GM12878 (cell line): ENCODE data around the gene TPST1. TPM values are rescaled to one million over a fixed set of nuclear protein-coding genes. Genes with fewer than 3 reads are reported as not detected.

Source experiments
- ATAC-seq: fragments of 200-7000 bp; cut with Tn5 transposase; 3 replicates; pipeline ENCODE4 v1.9.1; 2020; ENCODE audit warnings: mild to moderate bottlenecking, moderate library complexity
- BruUV-seq: library from RNA; stranded (reverse); fragments of 400-500 nt; replicated peaks from 2 replicates; lab custom pipeline; 2021; lab: Mats Ljungman, UMichigan
- CTCF ChIA-PET: fragments of 300-600 bp; sonication (Branson Sonifier 250); formaldehyde crosslinking; extraction: SDS; loops from one replicate; lab custom pipeline; 2021; ENCODE audit warnings: inconsistent platforms; lab: Yijun Ruan, JAX
- POLR2A ChIA-PET: fragments of 350-600 bp; formaldehyde crosslinking; extraction: SDS; loops from one replicate; lab custom pipeline; 2021; ENCODE audit warnings: inconsistent platforms; lab: Charles Lee
- RAD21 ChIA-PET: fragments of 300-600 bp; sonication (Branson Sonifier 250); formaldehyde crosslinking; loops from one replicate; lab custom pipeline; 2023; ENCODE audit warnings: antibody characterized with exemption; ENCODE audit not compliant: unreplicated experiment; lab: Charles Lee
- SMC1A ChIA-PET: fragments of 300-600 bp; sonication (Branson Sonifier 250); formaldehyde crosslinking; loops from one replicate; lab custom pipeline; 2023; ENCODE audit not compliant: unreplicated experiment, uncharacterized antibody; lab: Charles Lee
- DNase-seq: peaks from one replicate; pipeline ENCODE4 v3.0.0-alpha.2; 2011; ENCODE audit warnings: low read depth, low spot score
- FAIRE-seq: peaks from 3 replicates; lab custom pipeline; 2011; peaks lifted over from hg19 to GRCh38; lab: Jason Lieb, UNC
- H2AFZ ChIP-seq: 2 replicates; pipeline ENCODE4 v1.6.0; 2011; ENCODE audit warnings: low read depth, low read length, control low read depth; ENCODE audit not compliant: control insufficient read depth
- H3K27ac ChIP-seq: 2 replicates; pipeline ENCODE4 v1.5.1; 2011; ENCODE audit warnings: control low read depth; ENCODE audit not compliant: control insufficient read depth, insufficient read depth
- H3K27me3 ChIP-seq, 2 experiments: replicated peaks in 1 of 2; 2 replicates each; pipeline versions ENCODE4 v1.6.0 to v1.6.1; 2011; ENCODE audit warnings: low read length in 1 of 2; ENCODE audit not compliant: control insufficient read depth in 2 of 2, insufficient read depth in 2 of 2
- H3K36me3 ChIP-seq, 2 experiments: 2 replicates each; pipeline ENCODE4 v1.5.1; 2011; ENCODE audit warnings: low read length in 1 of 2; ENCODE audit not compliant: control insufficient read depth in 2 of 2, insufficient read depth in 2 of 2
- H3K4me1 ChIP-seq: 2 replicates; pipeline ENCODE4 v1.6.1; 2011; ENCODE audit warnings: mild to moderate bottlenecking, low read length, moderate library complexity, mixed read lengths; ENCODE audit not compliant: control insufficient read depth, insufficient read depth
- H3K4me2 ChIP-seq: 2 replicates; pipeline ENCODE4 v1.6.0; 2011; ENCODE audit warnings: control low read depth; ENCODE audit not compliant: control insufficient read depth, insufficient read depth
- H3K4me3 ChIP-seq: fragments of 200-600 bp; sonication (generic); 2 replicates; pipeline ENCODE4 v1.5.1; 2016
- H3K79me2 ChIP-seq: 2 replicates; pipeline ENCODE4 v1.6.0; 2011; ENCODE audit warnings: low read length; ENCODE audit not compliant: control insufficient read depth, insufficient read depth
- H3K9ac ChIP-seq: 2 replicates; pipeline ENCODE4 v1.8.0; 2011; ENCODE audit warnings: low read length, control low read depth, mixed read lengths; ENCODE audit not compliant: control insufficient read depth, insufficient read depth
- H3K9me3 ChIP-seq: replicated peaks from 3 replicates; pipeline ENCODE4 v1.5.1; 2011; ENCODE audit warnings: mild to moderate bottlenecking, low read length; ENCODE audit not compliant: control insufficient read depth, insufficient read depth
- H4K20me1 ChIP-seq: 2 replicates; pipeline ENCODE4 v1.6.0; 2011; ENCODE audit not compliant: control insufficient read depth, insufficient read depth
- CREM ChIP-seq: IDR thresholded peaks from 2 replicates; pipeline ENCODE4 v1.6.1; 2014; ENCODE audit warnings: antibody characterized with exemption, low read depth
- EP300 ChIP-seq, 2 experiments: fragments of 150-350 bp in 1 of 2; IDR thresholded peaks; 2 replicates each; pipeline ENCODE4 v1.6.1; 2011 to 2012; ENCODE audit warnings: low read depth in 2 of 2, low read length in 2 of 2, borderline replicate concordance in 1 of 2, improper control_type of control experiment in 1 of 2, inconsistent platforms in 1 of 2; ENCODE audit not compliant: control insufficient read depth in 1 of 2
- KLF5 ChIP-seq: fragments of 450-650 bp; IDR thresholded peaks from 2 replicates; pipeline ENCODE4 v1.6.1; 2014; ENCODE audit warnings: mild to moderate bottlenecking; ENCODE audit not compliant: partially characterized antibody
- MXI1 ChIP-seq: fragments of 150-350 bp; IDR thresholded peaks from 2 replicates; pipeline ENCODE4 v1.6.1; 2011; ENCODE audit warnings: low read depth, mild to moderate bottlenecking, inconsistent platforms, low read length, improper control_type of control experiment
- NR2C1 ChIP-seq: fragments of 450-650 bp; IDR thresholded peaks from 2 replicates; pipeline ENCODE4 v1.6.1; 2017; ENCODE audit warnings: antibody characterized with exemption, mild to moderate bottlenecking, moderate library complexity
- NR2C2 ChIP-seq: IDR thresholded peaks from 2 replicates; pipeline ENCODE4 v1.6.1; 2011; ENCODE audit warnings: borderline replicate concordance, low read depth; ENCODE audit not compliant: control insufficient read depth, insufficient read length
- SREBF1 ChIP-seq: IDR thresholded peaks from 2 replicates; pipeline ENCODE4 v1.6.1; 2012; ENCODE audit warnings: mild to moderate bottlenecking, low read length
- TBL1XR1 ChIP-seq: IDR thresholded peaks from 2 replicates; pipeline ENCODE4 v1.6.1; 2012; ENCODE audit warnings: low read depth, low read length, improper control_type of control experiment
- TCF12 ChIP-seq: IDR thresholded peaks from 2 replicates; pipeline ENCODE4 v1.6.1; 2011; ENCODE audit warnings: low read depth, mild to moderate bottlenecking, low read length
- WGBS: methylation state at CpG from one replicate; pipeline ENCODE4 v1.1.6; 2016; ENCODE audit warnings: low lambda C conversion rate; ENCODE audit not compliant: insufficient replicate concordance, insufficient coverage; ENCODE audit errors: missing lambda C conversion rate; 5-methylcytosine and 5-hydroxymethylcytosine counted together
- in situ Hi-C: fragments of 300-500 bp; cut with MboI; formaldehyde crosslinking; loops from 9 replicates; pipeline ENCODE4 v1.14.3; 2018; ENCODE audit warnings: mixed read lengths
- intact Hi-C: fragments of 100-400 bp; cut with micrococcal nuclease; formaldehyde crosslinking; loops from one replicate; pipeline ENCODE4 v1.14.2; 2022; ENCODE audit not compliant: unreplicated experiment
- polyA plus RNA-seq, 11 experiments: library from polyadenylated mRNA; depleted of rRNA in 4 of 11; unstranded in 6 of 11; stranded (reverse) in 5 of 11; fragments of >200 nt; fragmentation: Nextera tagmentation in 4 of 11; fragmentation: Illumina TruSeq in 1 of 11; extraction: Ambion mirVana in 4 of 11; extraction: Trizol in 1 of 11; gene quantifications; 1 replicate in 1 of 11; 2 replicates in 10 of 11; pipeline versions ENCODE4 v1.2.1 to v1.2.3, GENCODE V29; 2011 to 2016; ENCODE audit warnings: inconsistent platforms in 2 of 11, missing spikeins in 2 of 11, low read depth in 1 of 11
- total RNA-seq, 4 experiments: library from RNA; depleted of rRNA in 3 of 4; stranded (reverse); fragments of >200 nt in 3 of 4; fragmentation: Illumina TruSeq in 1 of 4; extraction: Trizol in 1 of 4; gene quantifications; 2 replicates each; pipeline versions ENCODE4 v1.2.1 to v1.2.3, GENCODE V29; 2013 to 2021
- TF ChIP-seq, protein P1 (sequence below): fragments of 450-650 bp; IDR thresholded peaks from 2 replicates; pipeline ENCODE4 v1.6.1; 2016; ENCODE audit warnings: mild to moderate bottlenecking
- TF ChIP-seq, protein P2 (sequence below): fragments of 450-650 bp; IDR thresholded peaks from 2 replicates; pipeline ENCODE4 v1.6.1; 2017; ENCODE audit warnings: low read depth, mild to moderate bottlenecking, moderate library complexity
- TF ChIP-seq, protein P3 (sequence below): IDR thresholded peaks from 2 replicates; pipeline ENCODE4 v1.6.1; 2012; ENCODE audit warnings: low read depth, low read length, improper control_type of control experiment

Gene TPST1
- total and polyA plus RNA-seq, 10 of the 15 experiments (the other 5 are each of a cell fraction or from before 2014, with no cell fraction given): 1.1 to 10.6 (median 7.5) TPM

DNA sequence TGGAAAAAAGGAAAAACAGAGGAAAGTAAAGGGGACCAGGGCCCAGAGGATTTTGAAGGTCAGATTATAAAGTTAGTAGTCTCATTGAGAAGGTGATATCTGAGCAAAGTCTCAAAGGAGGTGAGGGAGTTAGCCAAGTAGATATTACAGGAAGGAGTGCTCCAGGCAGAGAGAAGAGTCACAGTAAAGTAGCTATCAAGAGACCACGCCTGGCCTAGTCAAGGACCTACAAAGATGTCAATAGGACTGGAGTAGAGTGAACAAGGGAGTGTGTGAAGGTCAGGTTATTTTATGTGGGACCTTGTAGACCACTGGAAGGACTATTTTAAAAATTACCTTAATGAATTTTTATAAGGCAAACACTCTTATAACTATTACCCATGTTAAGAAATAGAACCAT, 64.8 kb downstream of the TPST1 start:
- intact Hi-C loops: no loop called here
- Histone ChIP-seq H2AFZ (no peak overlapping the region), H3K27ac (no peak overlapping the region), H4K20me1 (no peaks in the 10 kb centered on the region), H3K79me2 (no peaks in the 10 kb centered on the region), H3K9ac (no peak overlapping the region), H3K27me3 (no peaks in the 10 kb centered on the region), H3K36me3 (no peaks in the 10 kb centered on the region), H3K4me1 (no peaks in the 10 kb centered on the region), H3K4me3 (no peak overlapping the region), H3K9me3 (peaks cover 6% of the 10 kb centered on the region; the same call in 2 of the 3 replicates), H3K4me2 (no peak overlapping the region)
- CTCF ChIA-PET: no interaction called here
- no peak for FAIRE-seq
- WGBS: 0% methylated on average over 1 of the region's 1 CpG
- no TSS peak for BruUV-seq
- POLR2A ChIA-PET: no interaction called here
- RAD21 ChIA-PET: no interaction called here
- in situ Hi-C loops: no loop called here
- TF ChIP-seq, protein P1, sequence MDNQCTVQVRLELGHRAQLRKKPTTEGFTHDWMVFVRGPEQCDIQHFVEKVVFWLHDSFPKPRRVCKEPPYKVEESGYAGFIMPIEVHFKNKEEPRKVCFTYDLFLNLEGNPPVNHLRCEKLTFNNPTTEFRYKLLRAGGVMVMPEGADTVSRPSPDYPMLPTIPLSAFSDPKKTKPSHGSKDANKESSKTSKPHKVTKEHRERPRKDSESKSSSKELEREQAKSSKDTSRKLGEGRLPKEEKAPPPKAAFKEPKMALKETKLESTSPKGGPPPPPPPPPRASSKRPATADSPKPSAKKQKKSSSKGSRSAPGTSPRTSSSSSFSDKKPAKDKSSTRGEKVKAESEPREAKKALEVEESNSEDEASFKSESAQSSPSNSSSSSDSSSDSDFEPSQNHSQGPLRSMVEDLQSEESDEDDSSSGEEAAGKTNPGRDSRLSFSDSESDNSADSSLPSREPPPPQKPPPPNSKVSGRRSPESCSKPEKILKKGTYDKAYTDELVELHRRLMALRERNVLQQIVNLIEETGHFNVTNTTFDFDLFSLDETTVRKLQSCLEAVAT: no peak
- TF ChIP-seq, protein P2, sequence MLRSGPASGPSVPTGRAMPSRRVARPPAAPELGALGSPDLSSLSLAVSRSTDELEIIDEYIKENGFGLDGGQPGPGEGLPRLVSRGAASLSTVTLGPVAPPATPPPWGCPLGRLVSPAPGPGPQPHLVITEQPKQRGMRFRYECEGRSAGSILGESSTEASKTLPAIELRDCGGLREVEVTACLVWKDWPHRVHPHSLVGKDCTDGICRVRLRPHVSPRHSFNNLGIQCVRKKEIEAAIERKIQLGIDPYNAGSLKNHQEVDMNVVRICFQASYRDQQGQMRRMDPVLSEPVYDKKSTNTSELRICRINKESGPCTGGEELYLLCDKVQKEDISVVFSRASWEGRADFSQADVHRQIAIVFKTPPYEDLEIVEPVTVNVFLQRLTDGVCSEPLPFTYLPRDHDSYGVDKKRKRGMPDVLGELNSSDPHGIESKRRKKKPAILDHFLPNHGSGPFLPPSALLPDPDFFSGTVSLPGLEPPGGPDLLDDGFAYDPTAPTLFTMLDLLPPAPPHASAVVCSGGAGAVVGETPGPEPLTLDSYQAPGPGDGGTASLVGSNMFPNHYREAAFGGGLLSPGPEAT: no peak
- TF ChIP-seq NR2C1: no peak
- no peak for TF ChIP-seq TCF12
- TF ChIP-seq KLF5: no peak
- no peak for TF ChIP-seq MXI1
- no peak for TF ChIP-seq EP300 (IDR thresholded peaks at IDR 0.05; ENCODE audit: borderline replicate concordance in 1 of 2, control insufficient read depth in 1 of 2, low read depth in 2 of 2, low read length in 2 of 2)
- TF ChIP-seq CREM: no peak
- TF ChIP-seq, protein P3, sequence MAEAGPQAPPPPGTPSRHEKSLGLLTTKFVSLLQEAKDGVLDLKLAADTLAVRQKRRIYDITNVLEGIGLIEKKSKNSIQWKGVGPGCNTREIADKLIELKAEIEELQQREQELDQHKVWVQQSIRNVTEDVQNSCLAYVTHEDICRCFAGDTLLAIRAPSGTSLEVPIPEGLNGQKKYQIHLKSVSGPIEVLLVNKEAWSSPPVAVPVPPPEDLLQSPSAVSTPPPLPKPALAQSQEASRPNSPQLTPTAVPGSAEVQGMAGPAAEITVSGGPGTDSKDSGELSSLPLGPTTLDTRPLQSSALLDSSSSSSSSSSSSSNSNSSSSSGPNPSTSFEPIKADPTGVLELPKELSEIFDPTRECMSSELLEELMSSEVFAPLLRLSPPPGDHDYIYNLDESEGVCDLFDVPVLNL: no peak
- no peak for TF ChIP-seq NR2C2
- TF ChIP-seq SREBF1: no peak
- no peak for TF ChIP-seq TBL1XR1
- ATAC-seq: no peak
- no peak for DNase-seq
- SMC1A ChIA-PET: interaction anchor here (1.3 kb wide), 1 partner anchor 11 kb away, joined by 3 read pairs; no protein-coding TSS in a partner anchor
